Activated CD4-positive, alpha-beta T cell treated with anti-CD3 and anti-CD28 coated beads, Interleukin-2, amount 10 ng/mL, durations not matched to agents 24 days and 14 days (primary cell): Measurements from ENCODE around the gene TERB2. TPM values are rescaled to one million over a fixed set of nuclear protein-coding genes. Genes with fewer than 3 reads are reported as not detected.
"Not testable (repeated sequence)": the region's sequence is repeated elsewhere in the genome, so short reads cannot be mapped to it uniquely, and the experiment has no call there.

Experiments used
- DNase-seq: peaks from one replicate; pipeline ENCODE4 v3.0.0; 2022
- H3K27ac Mint-ChIP-seq: one replicate; pipeline ENCODE4 v1.8.0; 2022; ENCODE audit warnings: mild to moderate bottlenecking, mixed read lengths
- H3K27me3 Mint-ChIP-seq: one replicate; pipeline ENCODE4 v1.8.0; 2022; ENCODE audit warnings: mixed read lengths
- H3K36me3 Mint-ChIP-seq: one replicate; pipeline ENCODE4 v1.8.0; 2022; ENCODE audit warnings: low read depth, mild to moderate bottlenecking, mixed read lengths
- H3K4me1 Mint-ChIP-seq: one replicate; pipeline ENCODE4 v1.8.0; 2021; ENCODE audit warnings: mixed read lengths
- H3K4me3 Mint-ChIP-seq: one replicate; pipeline ENCODE4 v1.8.0; 2022; ENCODE audit warnings: mild to moderate bottlenecking, moderate library complexity, mixed read lengths
- H3K9me3 Mint-ChIP-seq: one replicate; pipeline ENCODE4 v1.8.0; 2021; ENCODE audit warnings: mixed read lengths
- intact Hi-C: fragments of 100-400 bp; cut with micrococcal nuclease; formaldehyde crosslinking; loops from one replicate; pipeline ENCODE4 v1.15.1; 2023
- total RNA-seq: library from RNA; stranded (reverse); gene quantifications from 2 replicates; pipeline ENCODE4 v1.2.3, GENCODE V29; 2022

The TERB2 gene
- total RNA-seq: not detected in 2 replicates

GRCh38 chr15:44956388-44956787 lies at the start of gene TERB2:
Gene TERB2 (plus strand): TSS chr15:44956687. CDS start chr15:44956719, 32 bp downstream.
- Mint-ChIP-seq H3K36me3 (no peaks in the 10 kb centered on the region), H3K27me3 (peaks cover 6% of the 10 kb centered on the region), H3K4me3 (no peak within 1 kb of the TSS), H3K4me1 (no peaks in the 10 kb centered on the region), H3K27ac (no peak within 1 kb of the TSS), H3K9me3 (no peaks in the 10 kb centered on the region)
- DNase-seq: no peak
- intact Hi-C loops: no loop called here

GRCh38 chr15:44909423-44909822 lies 47.1 kb upstream of the TERB2 start:
- Mint-ChIP-seq H3K27ac (no peak overlapping the region), H3K9me3 (peaks cover 4% of the 10 kb centered on the region), H3K4me3 (no peak overlapping the region), H3K4me1 (peaks cover 2% of the 10 kb centered on the region), H3K27me3 (no peaks in the 10 kb centered on the region), H3K36me3 (no peaks in the 10 kb centered on the region)
- intact Hi-C loops: no loop called here
- no peak for DNase-seq

- peak; percentile 18 for DNase-seq
- Mint-ChIP-seq H3K4me1 (peaks cover 2% of the 10 kb centered on the region), H3K9me3 (peaks cover 4% of the 10 kb centered on the region), H3K27me3 (no peaks in the 10 kb centered on the region), H3K27ac (no peak overlapping the region), H3K4me3 (no peak overlapping the region), H3K36me3 (no peaks in the 10 kb centered on the region)
- intact Hi-C loops: no loop called here
Observed at GRCh38 chr15:44910981-44911625, 45.4 kb upstream of the TERB2 start.

GRCh38 chr15:44912186-44912585 lies 44.3 kb upstream of the TERB2 start:
- H3K27me3 Mint-ChIP-seq, H3K9me3 Mint-ChIP-seq, H3K4me3 Mint-ChIP-seq, intact Hi-C loops, H3K36me3 Mint-ChIP-seq, H3K27ac Mint-ChIP-seq, H3K4me1 Mint-ChIP-seq, DNase-seq: not testable (repeated sequence)

- H3K36me3 Mint-ChIP-seq, H3K4me3 Mint-ChIP-seq, H3K9me3 Mint-ChIP-seq: not testable (repeated sequence)
Observed at GRCh38 chr15:44912974-44913448, 43.5 kb upstream of the TERB2 start.

GRCh38 chr15:44918136-44918535 lies 38.4 kb upstream of the TERB2 start:
- DNase-seq: no peak
- no peaks in the 10 kb centered on the region for H3K9me3 Mint-ChIP-seq
- no peak overlapping the region for H3K4me3 Mint-ChIP-seq
- H3K4me1 Mint-ChIP-seq: no peaks in the 10 kb centered on the region
- intact Hi-C loops: no loop called here
- no peak overlapping the region for H3K27ac Mint-ChIP-seq
- peaks cover 2% of the 10 kb centered on the region for H3K27me3 Mint-ChIP-seq
- H3K36me3 Mint-ChIP-seq: no peaks in the 10 kb centered on the region

More at GRCh38 chr15:44912974-44913448, 43.5 kb upstream of the TERB2 start:
- intact Hi-C loops, H3K4me1 Mint-ChIP-seq, H3K27me3 Mint-ChIP-seq, H3K27ac Mint-ChIP-seq: not testable (repeated sequence)
- peak; percentile 37 for DNase-seq

- H3K9me3 Mint-ChIP-seq, DNase-seq, H3K36me3 Mint-ChIP-seq, H3K27ac Mint-ChIP-seq, H3K4me3 Mint-ChIP-seq, H3K4me1 Mint-ChIP-seq, intact Hi-C loops: not testable (repeated sequence)
- H3K27me3 Mint-ChIP-seq: peaks cover 18% of the 10 kb centered on the region
Observed at GRCh38 chr15:44928658-44929057, 27.8 kb upstream of the TERB2 start.

GRCh38 chr15:44930283-44930682 lies 26.2 kb upstream of the TERB2 start:
- H3K27me3 Mint-ChIP-seq: peaks cover 18% of the 10 kb centered on the region
- H3K4me3 Mint-ChIP-seq, DNase-seq, H3K9me3 Mint-ChIP-seq, H3K27ac Mint-ChIP-seq, intact Hi-C loops, H3K4me1 Mint-ChIP-seq, H3K36me3 Mint-ChIP-seq: not testable (repeated sequence)

GRCh38 chr15:44958302-44958701 lies 1.8 kb downstream of the TERB2 start:
- intact Hi-C loops, DNase-seq, H3K4me1 Mint-ChIP-seq, H3K9me3 Mint-ChIP-seq, H3K4me3 Mint-ChIP-seq, H3K36me3 Mint-ChIP-seq, H3K27ac Mint-ChIP-seq: not testable (repeated sequence)
- peaks cover 12% of the 10 kb centered on the region for H3K27me3 Mint-ChIP-seq

- Mint-ChIP-seq H3K4me1 (no peaks in the 10 kb centered on the region), H3K9me3 (no peaks in the 10 kb centered on the region), H3K4me3 (no peak overlapping the region), H3K27me3 (peaks cover 6% of the 10 kb centered on the region), H3K36me3 (no peaks in the 10 kb centered on the region), H3K27ac (no peak overlapping the region)
- intact Hi-C loops: loop anchor here (5.0 kb wide), 1 partner anchor 69 kb away; no protein-coding TSS in a partner anchor
- DNase-seq: no peak
Observed at GRCh38 chr15:44968475-44968874, 12.0 kb downstream of the TERB2 start.

GRCh38 chr15:44971036-44971435 lies 14.5 kb downstream of the TERB2 start:
- H3K27ac Mint-ChIP-seq: no peak overlapping the region

GRCh38 chr15:44976183-44976582 lies 19.7 kb downstream of the TERB2 start:
- H3K27ac Mint-ChIP-seq, H3K4me1 Mint-ChIP-seq, H3K4me3 Mint-ChIP-seq, H3K9me3 Mint-ChIP-seq, H3K36me3 Mint-ChIP-seq, intact Hi-C loops: not testable (repeated sequence)
- H3K27me3 Mint-ChIP-seq: peaks cover 20% of the 10 kb centered on the region
- peak; percentile 8 for DNase-seq

More at GRCh38 chr15:44971036-44971435, 14.5 kb downstream of the TERB2 start:
- no peaks in the 10 kb centered on the region for H3K9me3 Mint-ChIP-seq
- H3K4me1 Mint-ChIP-seq: no peaks in the 10 kb centered on the region
- intact Hi-C loops: no loop called here
- H3K4me3 Mint-ChIP-seq: no peak overlapping the region
- DNase-seq: no peak
- peaks cover 13% of the 10 kb centered on the region for H3K27me3 Mint-ChIP-seq
- no peaks in the 10 kb centered on the region for H3K36me3 Mint-ChIP-seq

GRCh38 chr15:44977781-44978180 lies 21.3 kb downstream of the TERB2 start:
- H3K4me1 Mint-ChIP-seq, H3K4me3 Mint-ChIP-seq, H3K27ac Mint-ChIP-seq, DNase-seq, H3K9me3 Mint-ChIP-seq, intact Hi-C loops, H3K36me3 Mint-ChIP-seq: not testable (repeated sequence)
- peaks cover 21% of the 10 kb centered on the region for H3K27me3 Mint-ChIP-seq

- H3K4me1 Mint-ChIP-seq, intact Hi-C loops, H3K4me3 Mint-ChIP-seq, H3K9me3 Mint-ChIP-seq, H3K27ac Mint-ChIP-seq, H3K36me3 Mint-ChIP-seq: not testable (repeated sequence)
- peaks cover 23% of the 10 kb centered on the region for H3K27me3 Mint-ChIP-seq
- DNase-seq: peak; percentile 35
Observed at GRCh38 chr15:44979617-44980339, 23.3 kb downstream of the TERB2 start.
